HepG2 (cell line): Measurements from ENCODE around the gene CEP104. TPM values are rescaled to one million over a fixed set of nuclear protein-coding genes. Genes with fewer than 3 reads are reported as not detected.
A peak's percentile ranks its signal among the peaks of the same experiment; 100 is the strongest.

Experiments used
- AKAP8 ChIP-seq: sonication (generic); formaldehyde crosslinking; IDR thresholded peaks from 2 replicates; pipeline ENCODE4 v1.5.1; 2020; ENCODE audit warnings: mild to moderate bottlenecking, missing genetic modification reagents
- CERS6 ChIP-seq: sonication (generic); formaldehyde crosslinking; IDR thresholded peaks from 2 replicates; pipeline ENCODE4 v1.5.0; 2020; ENCODE audit warnings: missing genetic modification reagents
- FOXP4 ChIP-seq: sonication (generic); formaldehyde crosslinking; IDR thresholded peaks from 2 replicates; pipeline ENCODE4 v1.4.0; 2020; ENCODE audit warnings: missing genetic modification reagents
- GATAD1 ChIP-seq: IDR thresholded peaks from 2 replicates; pipeline ENCODE4 v1.6.1; 2016; ENCODE audit warnings: missing genetic modification reagents, missing compliant biosample characterization
- HNF4A ChIP-seq: sonication (generic); formaldehyde crosslinking; IDR thresholded peaks from 2 replicates; pipeline ENCODE4 v1.4.0; 2020; ENCODE audit warnings: missing genetic modification reagents
- IRF2 ChIP-seq: IDR thresholded peaks from 2 replicates; pipeline ENCODE4 v1.6.1; 2018; ENCODE audit warnings: missing genetic modification reagents, missing compliant biosample characterization
- MAFF ChIP-seq: IDR thresholded peaks from 2 replicates; pipeline ENCODE4 v1.6.1; 2011; ENCODE audit warnings: low read depth, low read length, improper control_type of control experiment
- MIER3 ChIP-seq: IDR thresholded peaks from 2 replicates; pipeline ENCODE4 v1.6.1; 2016; ENCODE audit warnings: missing compliant biosample characterization, borderline replicate concordance
- PHF8 ChIP-seq: sonication (generic); formaldehyde crosslinking; IDR thresholded peaks from 2 replicates; pipeline ENCODE4 v1.5.0; 2020; ENCODE audit warnings: missing genetic modification reagents
- REL ChIP-seq: sonication (generic); formaldehyde crosslinking; conservative IDR thresholded peaks from 2 replicates; pipeline ENCODE4 v1.8.0; 2022; ENCODE audit warnings: mild to moderate bottlenecking, missing genetic modification reagents, moderate library complexity
- SMAD1 ChIP-seq: sonication (generic); formaldehyde crosslinking; IDR thresholded peaks from 2 replicates; pipeline ENCODE4 v1.4.0; 2020; ENCODE audit warnings: missing genetic modification reagents, low read depth, mild to moderate bottlenecking, borderline replicate concordance
- SRF ChIP-seq: IDR thresholded peaks from 2 replicates; pipeline ENCODE4 v1.6.1; 2011; ENCODE audit warnings: mild to moderate bottlenecking, low read depth, low read length, moderate library complexity
- U2AF1 ChIP-seq: fragments of 200-400 bp; formaldehyde crosslinking; optimal IDR thresholded peaks from 2 replicates; pipeline ENCODE3; 2017; ENCODE audit warnings: mild to moderate bottlenecking, low read depth, low read length
- ZKSCAN5 ChIP-seq: sonication (generic); formaldehyde crosslinking; IDR thresholded peaks from 2 replicates; pipeline ENCODE4 v1.5.1; 2020; ENCODE audit warnings: mild to moderate bottlenecking, missing genetic modification reagents
- ZNF124 ChIP-seq: sonication (generic); formaldehyde crosslinking; IDR thresholded peaks from 2 replicates; pipeline ENCODE4 v1.4.0; 2020; ENCODE audit warnings: missing genetic modification reagents
- ZNF18 ChIP-seq: sonication (generic); formaldehyde crosslinking; IDR thresholded peaks from 2 replicates; pipeline ENCODE4 v1.8.0; 2022; ENCODE audit warnings: mild to moderate bottlenecking, missing genetic modification reagents; ENCODE audit not compliant: insufficient replicate concordance
- ZNF549 ChIP-seq: sonication (generic); formaldehyde crosslinking; IDR thresholded peaks from 2 replicates; pipeline ENCODE4 v1.5.0; 2020; ENCODE audit warnings: missing genetic modification reagents
- ZNF891 ChIP-seq: sonication (generic); formaldehyde crosslinking; IDR thresholded peaks from 2 replicates; pipeline ENCODE4 v1.5.0; 2020; ENCODE audit warnings: mild to moderate bottlenecking, missing genetic modification reagents
- ZZZ3 ChIP-seq: sonication (generic); formaldehyde crosslinking; IDR thresholded peaks from 2 replicates; pipeline ENCODE4 v1.4.0; 2020; ENCODE audit warnings: missing genetic modification reagents, mild to moderate bottlenecking, borderline replicate concordance
- polyA plus RNA-seq, 8 experiments: library from polyadenylated mRNA; depleted of rRNA in 3 of 8; stranded (reverse) in 7 of 8; unstranded in 1 of 8; fragments of >200 nt; fragmentation: Illumina TruSeq in 4 of 8; extraction: Trizol in 4 of 8; gene quantifications; 2 replicates each; pipeline versions ENCODE4 v1.2.1 to v1.2.3, GENCODE V29; 2011 to 2016; ENCODE audit warnings: low read depth in 4 of 8, missing spikeins in 1 of 8, mixed read lengths in 1 of 8; ENCODE audit not compliant: insufficient read depth in 1 of 8
- total RNA-seq, 5 experiments: library from RNA; depleted of rRNA; stranded (reverse); fragments of >200 nt; fragmentation: Illumina TruSeq; extraction: Trizol; gene quantifications; 2 replicates each; pipeline ENCODE4 v1.2.3, GENCODE V29; 2016; ENCODE audit warnings: low read depth in 1 of 5
- TF ChIP-seq, protein P1 (sequence below): sonication (generic); formaldehyde crosslinking; IDR thresholded peaks from 2 replicates; pipeline ENCODE4 v1.5.1; 2020; ENCODE audit warnings: missing genetic modification reagents, mild to moderate bottlenecking, borderline replicate concordance
- TF ChIP-seq, protein P2 (sequence below): sonication (generic); formaldehyde crosslinking; IDR thresholded peaks from 2 replicates; pipeline ENCODE4 v1.4.0; 2020; ENCODE audit warnings: low read depth, missing genetic modification reagents

The CEP104 gene
- total and polyA plus RNA-seq, 2 of the 13 experiments (the other 11 are each of a cell fraction or from before 2014, with no cell fraction given): 20.4 to 30.1 TPM

DNA sequence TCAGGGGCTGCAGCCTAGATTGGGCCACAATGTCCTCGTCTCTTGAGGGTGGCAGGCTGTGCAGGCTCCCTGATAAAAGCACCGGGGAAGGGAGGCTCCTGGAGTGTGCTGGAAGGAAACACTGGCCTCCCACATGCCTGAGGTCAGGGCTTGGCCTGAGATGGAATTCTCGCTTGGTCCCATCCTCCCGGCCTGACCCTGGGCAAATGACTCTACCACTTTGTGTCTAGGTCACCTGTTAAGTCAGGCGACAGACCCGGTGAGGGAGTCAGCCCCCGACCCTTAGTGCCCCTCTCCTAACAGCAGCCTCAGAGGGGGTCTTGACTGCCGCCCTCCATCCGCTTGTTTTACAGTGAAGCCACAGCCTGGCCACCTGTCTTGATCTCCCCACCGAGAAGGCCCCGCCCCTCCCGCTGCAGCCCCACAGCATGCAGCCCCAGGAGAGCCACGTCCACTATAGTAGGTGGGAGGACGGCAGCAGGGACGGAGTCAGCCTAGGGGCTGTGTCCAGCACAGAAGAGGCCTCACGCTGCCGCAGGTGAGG is 82.0 kb downstream of the CEP104 start (continued):
- TF ChIP-seq FOXP4 (CRISPR knock-in tag) (no peak), ZNF18 (no peak), ZKSCAN5 (CRISPR knock-in tag) (no peak), AKAP8 (CRISPR knock-in tag) (no peak), ZNF549 (CRISPR knock-in tag) (no peak), SRF (no peak), CERS6 (CRISPR knock-in tag) (no peak), ZNF891 (CRISPR knock-in tag) (no peak), SMAD1 (CRISPR knock-in tag) (0 out of 2 replicates have a peak, but pooled peaks have one; percentile 0), ZNF124 (CRISPR knock-in tag) (no peak), GATAD1 (CRISPR knock-in tag) (no peak), HNF4A (CRISPR knock-in tag) (no peak), REL (CRISPR knock-in tag) (no peak; the same call in 1 of the 2 replicates), MAFF (no peak), MIER3 (CRISPR knock-in tag) (no peak), PHF8 (CRISPR knock-in tag) (0 out of 2 replicates have a peak, but pooled peaks have one; percentile 11), IRF2 (no peak), ZZZ3 (CRISPR knock-in tag) (no peak), U2AF1 (peak; percentile 26)
- TF ChIP-seq, protein P1, sequence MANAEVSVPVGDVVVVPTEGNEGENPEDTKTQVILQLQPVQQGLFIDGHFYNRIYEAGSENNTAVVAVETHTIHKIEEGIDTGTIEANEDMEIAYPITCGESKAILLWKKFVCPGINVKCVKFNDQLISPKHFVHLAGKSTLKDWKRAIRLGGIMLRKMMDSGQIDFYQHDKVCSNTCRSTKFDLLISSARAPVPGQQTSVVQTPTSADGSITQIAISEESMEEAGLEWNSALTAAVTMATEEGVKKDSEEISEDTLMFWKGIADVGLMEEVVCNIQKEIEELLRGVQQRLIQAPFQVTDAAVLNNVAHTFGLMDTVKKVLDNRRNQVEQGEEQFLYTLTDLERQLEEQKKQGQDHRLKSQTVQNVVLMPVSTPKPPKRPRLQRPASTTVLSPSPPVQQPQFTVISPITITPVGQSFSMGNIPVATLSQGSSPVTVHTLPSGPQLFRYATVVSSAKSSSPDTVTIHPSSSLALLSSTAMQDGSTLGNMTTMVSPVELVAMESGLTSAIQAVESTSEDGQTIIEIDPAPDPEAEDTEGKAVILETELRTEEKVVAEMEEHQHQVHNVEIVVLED: no peak
- TF ChIP-seq, protein P2, sequence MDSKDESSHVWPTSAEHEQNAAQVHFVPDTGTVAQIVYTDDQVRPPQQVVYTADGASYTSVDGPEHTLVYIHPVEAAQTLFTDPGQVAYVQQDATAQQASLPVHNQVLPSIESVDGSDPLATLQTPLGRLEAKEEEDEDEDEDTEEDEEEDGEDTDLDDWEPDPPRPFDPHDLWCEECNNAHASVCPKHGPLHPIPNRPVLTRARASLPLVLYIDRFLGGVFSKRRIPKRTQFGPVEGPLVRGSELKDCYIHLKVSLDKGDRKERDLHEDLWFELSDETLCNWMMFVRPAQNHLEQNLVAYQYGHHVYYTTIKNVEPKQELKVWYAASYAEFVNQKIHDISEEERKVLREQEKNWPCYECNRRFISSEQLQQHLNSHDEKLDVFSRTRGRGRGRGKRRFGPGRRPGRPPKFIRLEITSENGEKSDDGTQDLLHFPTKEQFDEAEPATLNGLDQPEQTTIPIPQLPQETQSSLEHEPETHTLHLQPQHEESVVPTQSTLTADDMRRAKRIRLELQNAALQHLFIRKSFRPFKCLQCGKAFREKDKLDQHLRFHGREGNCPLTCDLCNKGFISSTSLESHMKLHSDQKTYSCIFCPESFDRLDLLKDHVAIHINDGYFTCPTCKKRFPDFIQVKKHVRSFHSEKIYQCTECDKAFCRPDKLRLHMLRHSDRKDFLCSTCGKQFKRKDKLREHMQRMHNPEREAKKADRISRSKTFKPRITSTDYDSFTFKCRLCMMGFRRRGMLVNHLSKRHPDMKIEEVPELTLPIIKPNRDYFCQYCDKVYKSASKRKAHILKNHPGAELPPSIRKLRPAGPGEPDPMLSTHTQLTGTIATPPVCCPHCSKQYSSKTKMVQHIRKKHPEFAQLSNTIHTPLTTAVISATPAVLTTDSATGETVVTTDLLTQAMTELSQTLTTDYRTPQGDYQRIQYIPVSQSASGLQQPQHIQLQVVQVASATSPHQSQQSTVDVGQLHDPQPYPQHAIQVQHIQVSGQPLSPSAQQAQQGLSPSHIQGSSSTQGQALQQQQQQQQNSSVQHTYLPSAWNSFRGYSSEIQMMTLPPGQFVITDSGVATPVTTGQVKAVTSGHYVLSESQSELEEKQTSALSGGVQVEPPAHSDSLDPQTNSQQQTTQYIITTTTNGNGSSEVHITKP (CRISPR knock-in tag): 0 out of 2 replicates have a peak, but pooled peaks have one; percentile 2
